NCI-H69 (cell line): ENCODE data around the gene LURAP1L.

Experiments
- DNase-seq: peaks from one replicate; lab custom pipeline; 2025; lab: John Stamatoyannopoulos, UW

The LURAP1L gene, protein sequence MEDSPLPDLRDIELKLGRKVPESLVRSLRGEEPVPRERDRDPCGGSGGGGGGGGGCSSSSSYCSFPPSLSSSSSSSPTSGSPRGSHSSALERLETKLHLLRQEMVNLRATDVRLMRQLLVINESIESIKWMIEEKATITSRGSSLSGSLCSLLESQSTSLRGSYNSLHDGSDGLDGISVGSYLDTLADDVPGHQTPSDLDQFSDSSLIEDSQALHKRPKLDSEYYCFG

GRCh38 chr9:12774861-12775678, at the start of gene LURAP1L:
TSS of gene LURAP1L (plus strand) at chr9:12775020. CDS start at chr9:12775716, 696 bp downstream.
- DNase-seq = peak; percentile 94

DNA sequence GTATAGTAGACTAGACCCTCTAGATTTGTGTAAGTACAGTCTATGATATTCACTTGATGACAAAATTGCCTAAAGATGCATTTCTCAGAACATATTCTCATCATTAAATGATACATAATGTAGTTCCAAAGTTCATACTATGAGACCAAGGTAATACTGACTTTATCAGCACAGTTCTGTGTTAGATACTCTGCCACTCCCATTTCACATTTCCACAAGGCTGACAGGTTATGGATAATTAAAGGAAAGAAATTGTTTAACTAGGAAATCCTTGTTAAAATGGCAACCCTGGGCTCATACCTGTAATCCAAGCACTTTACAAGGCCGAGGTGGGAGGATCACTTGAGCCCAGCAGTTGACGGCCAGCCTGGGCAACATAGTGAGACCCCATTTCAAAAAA, 48.0 kb upstream of the LURAP1L start:
- no peak for DNase-seq

- DNase-seq = no peak
Observed at GRCh38 chr9:12730198-12730597, 44.6 kb upstream of the LURAP1L start.

DNA sequence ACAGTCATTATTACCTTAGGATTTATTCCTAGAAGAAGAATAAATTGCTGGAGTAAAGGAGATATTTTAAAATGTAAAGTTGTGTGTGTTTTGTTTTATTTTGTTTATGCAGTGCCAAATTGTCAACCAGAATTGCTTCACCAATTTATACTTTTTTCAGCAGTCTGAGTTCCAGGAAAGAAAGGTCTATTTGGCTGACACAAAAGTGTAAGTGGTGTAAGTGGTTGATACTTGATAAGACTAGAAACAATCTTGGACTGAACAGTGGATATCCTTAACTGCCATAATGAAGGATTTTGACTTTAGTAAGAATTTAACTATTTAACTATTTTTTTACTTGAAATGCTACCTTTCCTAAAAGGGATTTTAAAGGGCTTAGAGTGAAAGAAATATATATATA, 43.9 kb upstream of the LURAP1L start:
- DNase-seq = no peak

GRCh38 chr9:12732971-12733370, 41.8 kb upstream of the LURAP1L start:
- no peak for DNase-seq

DNA sequence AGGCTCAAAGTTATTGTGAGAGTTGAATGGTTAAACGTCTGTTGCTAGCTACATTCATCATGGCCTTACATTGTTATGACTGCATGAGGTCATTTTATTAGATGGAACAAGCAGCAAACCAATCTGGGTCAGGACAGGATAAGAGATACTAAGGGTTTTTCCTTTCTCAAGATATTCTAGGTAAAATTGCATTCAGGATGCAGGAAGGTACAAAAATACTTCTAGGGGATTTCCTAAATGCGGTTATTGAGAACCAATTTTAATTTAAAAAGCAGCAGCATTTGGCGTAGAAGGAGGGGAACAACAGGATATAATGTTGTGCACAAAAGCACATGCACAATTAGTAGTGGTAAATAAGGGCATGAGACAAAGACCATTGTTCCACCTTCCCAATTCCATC, 39.2 kb upstream of the LURAP1L start:
- DNase-seq = peak; percentile 35

- DNase-seq = peak; percentile 58
Observed at GRCh38 chr9:12737871-12738270, 36.9 kb upstream of the LURAP1L start.

DNA sequence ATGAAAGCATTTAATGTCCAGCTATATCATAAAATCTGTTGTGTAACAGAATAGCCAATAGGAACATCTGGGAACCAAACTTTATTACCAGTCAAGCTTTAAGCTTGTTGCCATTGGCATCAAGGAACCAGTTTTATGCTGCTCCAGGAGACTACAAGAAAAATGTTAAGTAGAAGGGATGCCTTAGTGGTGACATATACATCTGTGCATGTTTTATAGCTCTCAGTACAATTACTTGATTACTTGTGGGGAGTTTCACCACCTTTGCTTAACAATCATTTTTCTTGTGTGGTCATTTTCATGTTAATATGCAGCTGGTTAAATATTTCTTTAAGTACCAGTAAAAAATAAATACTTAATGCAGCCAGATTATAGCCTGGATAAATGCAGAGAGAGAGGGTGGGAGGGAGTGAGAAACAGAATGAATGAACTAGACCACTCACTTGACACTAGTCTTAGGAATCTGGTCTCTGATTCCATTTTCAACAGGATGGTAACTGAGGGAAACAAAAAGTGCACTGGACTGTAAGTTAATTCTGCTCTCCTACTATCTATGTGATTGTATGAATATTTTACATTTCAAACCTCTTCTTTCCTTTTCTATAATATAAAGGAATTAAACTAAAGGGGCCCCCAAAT, 35.7 kb upstream of the LURAP1L start:
- DNase-seq = peak; percentile 28

DNA sequence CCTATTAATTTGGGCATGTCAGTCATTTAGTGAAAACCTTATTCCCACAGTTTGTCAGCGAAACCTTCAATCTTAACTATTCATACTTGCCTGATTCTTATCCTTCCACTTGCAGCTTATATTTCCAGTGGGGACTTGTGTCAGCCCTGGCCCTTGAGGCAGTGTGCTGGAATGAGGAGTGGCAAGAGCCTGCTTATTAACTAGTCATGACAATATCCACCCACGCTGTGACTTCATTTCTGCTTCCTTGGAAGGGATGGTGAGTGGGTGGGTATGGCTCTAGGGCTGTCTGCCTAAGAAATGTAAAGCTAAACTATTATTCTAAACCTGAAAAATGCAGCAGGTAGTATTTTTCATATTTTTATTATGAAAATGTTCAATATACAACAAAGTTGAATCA, 34.0 kb upstream of the LURAP1L start:
- DNase-seq = no peak

- DNase-seq = peak; percentile 15
Observed at GRCh38 chr9:12748016-12748415, 26.8 kb upstream of the LURAP1L start.

DNA sequence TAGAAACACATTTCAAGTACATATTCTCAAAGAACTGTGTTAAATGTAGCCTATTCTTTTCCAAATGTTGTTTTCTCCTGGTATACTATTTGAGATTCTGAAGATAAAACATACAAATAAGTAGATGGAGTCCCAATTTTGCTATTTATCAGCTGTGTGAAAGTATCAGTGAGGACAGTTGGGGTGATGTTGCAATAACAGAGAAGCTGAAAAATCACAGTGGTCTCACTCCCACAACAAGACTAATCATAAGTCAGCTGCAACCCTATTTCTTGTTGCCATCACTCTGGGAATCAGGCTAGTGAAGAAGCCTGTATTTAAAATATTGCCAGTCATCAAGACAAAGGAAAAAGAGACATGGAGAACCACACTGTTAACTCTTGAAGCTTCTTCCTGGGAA, 25.9 kb upstream of the LURAP1L start:
- no peak for DNase-seq

GRCh38 chr9:12753931-12754330, 20.9 kb upstream of the LURAP1L start:
- no peak for DNase-seq

- DNase-seq = no peak
Observed at GRCh38 chr9:12759761-12760160, 15.1 kb upstream of the LURAP1L start.

DNA sequence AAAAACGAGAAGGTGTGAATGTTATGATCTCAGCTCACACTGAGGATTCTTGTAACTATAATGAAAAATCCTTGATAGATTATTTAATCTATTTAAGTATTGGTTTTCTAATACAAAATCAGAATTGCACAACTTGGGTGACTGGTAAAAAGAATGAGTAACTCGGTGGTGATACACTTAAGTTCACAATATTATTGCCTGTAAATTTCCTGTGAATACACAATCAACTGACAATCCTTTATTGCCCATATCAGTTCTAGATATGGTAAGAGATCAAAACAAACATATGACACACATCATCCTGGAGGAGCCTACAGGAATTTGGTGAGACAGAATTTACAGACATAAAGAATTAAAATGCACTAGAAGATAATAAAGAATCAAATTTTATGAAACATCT, 14.1 kb upstream of the LURAP1L start:
- DNase-seq = no peak

DNA sequence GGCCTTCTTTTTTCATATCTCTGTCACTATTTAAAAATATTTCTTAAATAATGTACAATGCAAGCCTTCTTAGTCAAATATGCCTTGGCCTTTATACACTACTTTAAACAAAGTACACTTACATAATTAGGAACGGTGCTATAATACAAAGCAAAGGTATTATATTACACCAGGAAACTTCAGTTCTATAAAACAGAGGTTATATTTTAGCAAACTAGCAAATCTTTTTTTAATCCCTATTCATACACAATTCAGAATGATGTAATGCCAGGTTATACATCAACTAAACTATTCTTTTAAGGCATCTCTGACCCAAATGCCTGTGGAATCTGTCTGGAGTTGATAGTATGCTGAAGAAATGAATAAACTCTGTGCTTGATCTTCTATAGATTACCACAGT, 10.7 kb upstream of the LURAP1L start:
- DNase-seq = peak; percentile 39

- DNase-seq = no peak
Observed at GRCh38 chr9:12765088-12765798, 9.6 kb upstream of the LURAP1L start.

- peak; percentile 63 for DNase-seq
Observed at GRCh38 chr9:12766357-12766756, 8.5 kb upstream of the LURAP1L start.

DNA sequence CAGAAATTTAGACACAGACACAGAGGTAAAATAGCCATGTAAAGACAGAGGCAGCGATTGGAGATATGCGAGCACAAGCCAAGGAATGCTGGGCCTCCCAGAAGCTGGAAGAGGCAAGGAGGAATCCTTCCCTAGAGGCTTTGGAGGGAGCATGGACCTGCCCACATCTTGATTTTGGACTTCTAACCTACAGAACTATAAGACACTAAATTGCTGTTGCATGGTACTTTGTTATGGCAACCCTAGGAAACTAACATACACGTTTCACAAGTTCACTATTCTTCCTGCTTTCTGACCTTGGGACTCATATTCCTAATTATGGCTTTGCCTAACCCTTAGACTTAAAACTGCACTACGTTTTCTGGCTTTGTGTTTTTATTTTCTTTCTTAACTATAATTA, 4.6 kb upstream of the LURAP1L start:
- DNase-seq = no peak

- DNase-seq = no peak
Observed at GRCh38 chr9:12771891-12772290, 2.9 kb upstream of the LURAP1L start.

GRCh38 chr9:12773562-12773961, 1.3 kb upstream of the LURAP1L start:
- no peak for DNase-seq

GRCh38 chr9:12775679-12776512, 1.1 kb downstream of the LURAP1L start:
- peak; percentile 97 for DNase-seq
